GM12865 (cell line): ENCODE results near the gene TMEM44.

Experiments used
- DNase-seq: peaks from one replicate; pipeline ENCODE4 v3.0.0; 2010; ENCODE audit warnings: low read depth
- H3K4me3 ChIP-seq: 2 replicates; pipeline ENCODE4 v1.5.1; 2011; ENCODE audit warnings: mild to moderate bottlenecking, low read depth, low read length, control low read depth
- TF ChIP-seq, protein P1 (sequence below): IDR thresholded peaks from 2 replicates; pipeline ENCODE4 v1.5.1; 2011; ENCODE audit warnings: low read length, control low read depth, low read depth, inconsistent platforms; ENCODE audit not compliant: insufficient read depth; ENCODE audit errors: missing control alignments

The TMEM44 gene

DNA sequence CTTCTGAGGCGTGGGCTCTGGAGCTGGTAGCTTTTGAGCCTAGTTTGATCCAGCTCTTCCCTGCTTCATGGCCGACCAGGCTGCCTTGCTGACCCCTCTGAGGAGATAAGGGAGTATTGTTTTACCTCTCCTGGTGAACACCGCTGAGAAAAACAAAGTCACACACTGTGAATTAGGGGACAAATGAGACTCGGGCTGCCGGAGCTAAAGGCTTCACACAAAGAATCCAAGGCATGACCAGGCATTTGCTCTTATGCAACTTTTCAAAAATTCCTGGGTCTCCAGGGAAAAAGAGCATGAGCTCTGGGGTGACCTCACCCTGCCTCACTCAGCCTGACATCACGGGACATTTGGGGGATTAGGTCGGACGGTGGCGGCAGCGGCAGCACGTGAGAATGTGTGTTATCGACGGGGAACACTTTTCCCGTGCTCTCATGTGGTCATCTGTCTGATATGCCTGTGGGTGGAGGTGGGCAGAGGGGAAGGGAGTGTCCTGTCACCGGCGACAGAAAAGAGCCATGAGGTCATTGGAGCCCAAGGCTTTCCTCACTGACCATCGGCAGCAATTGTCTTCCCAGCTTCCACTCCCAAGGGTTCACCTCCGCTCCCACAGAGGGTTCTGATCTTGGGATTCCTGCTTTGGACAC is 61.0 kb downstream of the TMEM44 start:
- TF ChIP-seq, protein P1, sequence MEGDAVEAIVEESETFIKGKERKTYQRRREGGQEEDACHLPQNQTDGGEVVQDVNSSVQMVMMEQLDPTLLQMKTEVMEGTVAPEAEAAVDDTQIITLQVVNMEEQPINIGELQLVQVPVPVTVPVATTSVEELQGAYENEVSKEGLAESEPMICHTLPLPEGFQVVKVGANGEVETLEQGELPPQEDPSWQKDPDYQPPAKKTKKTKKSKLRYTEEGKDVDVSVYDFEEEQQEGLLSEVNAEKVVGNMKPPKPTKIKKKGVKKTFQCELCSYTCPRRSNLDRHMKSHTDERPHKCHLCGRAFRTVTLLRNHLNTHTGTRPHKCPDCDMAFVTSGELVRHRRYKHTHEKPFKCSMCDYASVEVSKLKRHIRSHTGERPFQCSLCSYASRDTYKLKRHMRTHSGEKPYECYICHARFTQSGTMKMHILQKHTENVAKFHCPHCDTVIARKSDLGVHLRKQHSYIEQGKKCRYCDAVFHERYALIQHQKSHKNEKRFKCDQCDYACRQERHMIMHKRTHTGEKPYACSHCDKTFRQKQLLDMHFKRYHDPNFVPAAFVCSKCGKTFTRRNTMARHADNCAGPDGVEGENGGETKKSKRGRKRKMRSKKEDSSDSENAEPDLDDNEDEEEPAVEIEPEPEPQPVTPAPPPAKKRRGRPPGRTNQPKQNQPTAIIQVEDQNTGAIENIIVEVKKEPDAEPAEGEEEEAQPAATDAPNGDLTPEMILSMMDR: no peak
- no peak for DNase-seq
- H3K4me3 ChIP-seq: no peak overlapping the region

DNA sequence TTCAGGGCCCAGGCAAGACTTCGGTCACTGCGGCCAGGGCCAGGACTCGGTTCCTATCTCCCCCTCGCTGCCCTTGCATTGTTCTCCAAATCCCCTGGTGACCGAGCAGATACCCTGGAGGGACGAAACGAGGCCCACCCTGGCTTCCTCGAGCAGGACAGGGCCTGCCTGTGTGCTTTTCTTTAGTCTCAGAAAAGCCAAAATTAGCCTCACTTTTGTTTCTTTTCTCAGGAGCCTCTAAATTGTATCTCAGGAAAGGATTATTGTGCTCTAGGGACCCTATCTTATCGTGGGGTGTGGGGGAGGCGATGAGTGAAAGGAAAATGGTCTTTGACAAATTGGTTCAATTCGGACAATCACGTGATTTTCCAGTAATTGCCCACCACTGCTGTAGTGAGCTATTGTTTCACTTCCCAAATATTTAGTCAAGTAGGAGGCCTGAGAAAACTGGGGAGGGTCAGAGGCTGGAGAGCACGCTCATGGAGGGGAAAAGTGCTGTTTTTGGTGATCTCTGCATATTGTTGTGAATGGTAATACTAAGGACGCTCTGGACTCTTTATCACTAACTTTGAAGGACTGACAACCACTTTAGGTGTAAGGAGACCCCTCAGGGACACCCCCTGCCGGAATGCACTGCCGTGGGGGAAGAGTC is 61.6 kb downstream of the TMEM44 start:
- H3K4me3 ChIP-seq: no peak overlapping the region
- DNase-seq: no peak
- TF ChIP-seq, protein P1: no peak

DNA sequence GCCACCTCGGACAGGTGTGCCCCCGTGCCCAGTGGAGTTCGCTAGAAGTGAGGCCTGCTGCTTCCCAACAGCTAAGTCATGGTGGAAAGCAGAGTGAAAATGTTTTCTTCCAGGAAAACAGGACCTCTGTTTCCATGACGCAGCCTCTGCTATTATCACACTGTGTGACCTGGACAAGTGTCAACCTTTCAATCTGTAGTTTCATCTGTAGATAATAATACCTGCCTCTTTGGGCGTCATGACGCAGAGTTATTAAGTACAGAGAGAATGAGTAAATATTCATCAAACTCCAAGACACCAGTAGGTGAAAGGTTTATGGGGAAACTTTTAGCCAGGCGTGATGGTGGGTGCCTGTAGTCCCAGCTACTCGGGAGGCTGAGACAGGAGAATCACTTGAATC is 62.3 kb downstream of the TMEM44 start:
- DNase-seq: no peak
- H3K4me3 ChIP-seq: no peak overlapping the region
- TF ChIP-seq, protein P1: no peak

DNA sequence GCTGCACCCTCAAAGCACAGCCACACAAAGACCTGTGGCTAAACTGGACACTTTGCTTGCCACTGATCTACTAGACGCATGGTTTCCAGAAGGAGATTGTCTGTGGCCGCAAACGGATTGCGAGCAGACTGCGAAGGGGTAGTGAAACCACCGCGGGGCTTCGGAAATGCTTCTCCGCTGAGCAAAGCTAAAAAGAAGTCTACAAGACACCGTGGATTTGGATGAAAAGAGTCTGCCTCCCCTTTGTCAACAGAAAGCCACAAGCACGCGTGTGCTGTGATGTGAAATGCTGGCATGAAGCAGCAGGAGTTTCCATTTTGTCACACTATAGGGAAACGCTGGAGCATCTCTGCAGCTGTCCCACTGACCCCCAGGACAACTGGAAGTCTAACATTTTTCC is 63.0 kb downstream of the TMEM44 start:
- DNase-seq: no peak
- H3K4me3 ChIP-seq: no peak overlapping the region
- TF ChIP-seq, protein P1: no peak

DNA sequence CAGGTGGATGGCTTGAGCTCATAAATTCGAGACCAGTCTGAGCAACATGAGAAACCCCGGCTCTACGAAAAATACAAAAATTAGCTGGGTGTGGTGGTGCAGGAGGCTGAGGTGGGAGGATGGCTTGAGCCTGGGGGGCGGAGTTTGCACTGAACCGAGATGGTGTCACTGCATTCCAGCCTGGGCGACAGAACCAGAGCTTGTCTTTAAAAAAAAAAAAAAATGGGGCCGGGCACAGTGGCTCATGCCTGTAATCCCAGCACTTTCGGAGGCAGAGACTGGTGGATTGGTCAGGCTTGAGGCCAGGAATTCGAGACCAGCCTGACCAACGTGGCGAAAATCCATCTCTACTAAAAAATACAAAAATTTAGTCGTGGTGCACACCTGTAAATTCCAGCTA is 64.0 kb downstream of the TMEM44 start:
- TF ChIP-seq, protein P1: no peak
- H3K4me3 ChIP-seq: no peak overlapping the region
- DNase-seq: no peak

DNA sequence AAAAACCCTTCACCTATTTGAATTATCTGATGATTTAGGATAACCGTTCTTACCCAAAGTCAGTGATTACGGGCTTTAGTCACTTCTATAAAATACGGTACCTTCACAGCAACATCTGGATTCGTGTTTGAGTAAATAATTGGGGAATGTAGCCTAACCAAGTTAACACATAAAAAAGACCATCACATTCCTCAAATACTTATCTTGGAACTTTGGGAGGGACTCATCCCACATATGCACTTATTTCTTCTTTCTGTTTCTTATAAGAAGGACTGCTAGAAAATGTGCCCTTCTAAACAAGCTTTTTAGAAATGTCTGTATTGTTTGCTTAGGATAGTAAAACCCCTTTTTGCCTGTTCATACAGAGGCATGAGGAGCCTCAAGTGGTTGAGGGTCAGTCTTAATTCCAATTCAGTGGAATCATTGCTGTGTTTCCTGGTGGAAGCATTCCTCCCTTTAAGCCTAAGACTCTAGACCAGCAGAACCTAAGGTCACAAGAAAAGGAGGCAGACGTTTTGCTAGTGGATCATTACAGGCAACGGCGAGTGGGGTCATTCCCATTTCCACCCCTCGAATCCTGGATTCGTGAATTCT is 67.5 kb downstream of the TMEM44 start:
- no peak for DNase-seq
- no peak overlapping the region for H3K4me3 ChIP-seq
- TF ChIP-seq, protein P1: no peak

DNA sequence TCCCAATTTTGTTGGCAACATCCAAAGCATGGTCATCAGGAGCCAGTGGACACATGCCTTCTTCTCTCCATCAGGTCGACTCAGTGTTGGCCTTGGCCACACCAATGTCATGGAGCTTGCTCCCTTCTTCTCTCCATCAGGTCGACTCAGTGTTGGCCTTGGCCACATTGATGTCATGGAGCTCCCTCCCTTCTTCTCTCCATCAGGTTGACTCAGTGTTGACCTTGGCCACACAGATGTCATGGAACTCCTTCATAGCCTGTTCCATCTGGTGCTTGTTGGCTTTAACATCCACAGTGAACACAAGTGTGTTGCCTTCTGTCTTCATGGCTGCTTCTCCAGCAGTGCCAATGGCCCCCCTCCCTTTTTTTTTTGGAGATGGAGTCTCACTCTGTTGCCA is 70.2 kb downstream of the TMEM44 start:
- H3K4me3 ChIP-seq: no peak overlapping the region
- DNase-seq: no peak
- TF ChIP-seq, protein P1: no peak
